SK-N-SH (cell line): ENCODE measurements around the gene FGFBP1. TPM values are rescaled to one million over a fixed set of nuclear protein-coding genes. Genes with fewer than 3 reads are reported as not detected.

Experiments used
- CTCF ChIA-PET: fragments of 300-600, 350-600 bp; formaldehyde crosslinking; extraction: SDS; loops from one replicate; lab custom pipeline; 2021; lab: Yijun Ruan, JAX
- POLR2A ChIA-PET: fragments of 350-600 bp; sonication (Branson Sonifier 250); formaldehyde crosslinking; extraction: SDS; loops from one replicate; lab custom pipeline; 2020; ENCODE audit warnings: antibody characterized with exemption, inconsistent platforms; lab: Yijun Ruan, JAX
- DNase-seq: peaks from one replicate; pipeline ENCODE4 v3.0.0; 2012
- H2AFZ ChIP-seq: fragments of 200-600 bp; sonication (generic); 2 replicates; pipeline ENCODE4 v1.8.1; 2016; ENCODE audit warnings: antibody characterized with exemption, mild to moderate bottlenecking, low read depth
- H3F3A ChIP-seq: fragments of 200-600 bp; sonication (generic); replicated peaks from 2 replicates; pipeline ENCODE3; 2016; ENCODE audit warnings: antibody characterized with exemption, mild to moderate bottlenecking; ENCODE audit not compliant: insufficient read depth
- H3K27ac ChIP-seq, 2 experiments: fragments of 200-500 bp in 1 of 2; fragments of 200-600 bp in 1 of 2; sonication (Bioruptor generic) in 1 of 2; sonication (generic), shearing (Covaris generic) in 1 of 2; 2 replicates each; pipeline versions ENCODE4 v1.5.1 to v1.6.1; 2014 to 2016; ENCODE audit warnings: low read depth in 2 of 2, inconsistent platforms in 1 of 2, low read length in 1 of 2, mild to moderate bottlenecking in 1 of 2, mixed read lengths in 1 of 2
- H3K27me3 ChIP-seq: fragments of 200-600 bp; sonication (generic), shearing (Covaris generic); 2 replicates; pipeline ENCODE4 v1.6.1; 2016; ENCODE audit warnings: mixed run types; ENCODE audit not compliant: insufficient read depth
- H3K36me3 ChIP-seq, 2 experiments: fragments of 200-500 bp in 1 of 2; fragments of 200-600 bp in 1 of 2; sonication (Bioruptor generic) in 1 of 2; sonication (generic) in 1 of 2; replicated peaks in 1 of 2; 2 replicates each; pipeline versions ENCODE3 to v1.5.1; 2014 to 2016; ENCODE audit warnings: low read length in 1 of 2, mild to moderate bottlenecking in 1 of 2; ENCODE audit not compliant: insufficient read depth in 2 of 2, control insufficient read depth in 1 of 2
- H3K4me1 ChIP-seq, 2 experiments: fragments of 200-500 bp in 1 of 2; fragments of 200-600 bp in 1 of 2; sonication (Bioruptor generic) in 1 of 2; sonication (generic), shearing (Covaris generic) in 1 of 2; 2 replicates each; pipeline versions ENCODE4 v1.5.1 to v1.6.1; 2014 to 2016; ENCODE audit warnings: low read depth in 1 of 2, low read length in 1 of 2, mixed run types in 1 of 2; ENCODE audit not compliant: insufficient read depth in 2 of 2, control insufficient read depth in 1 of 2
- H3K4me2 ChIP-seq: fragments of 200-600 bp; sonication (generic), shearing (Covaris generic); 2 replicates; pipeline ENCODE4 v1.6.1; 2017; ENCODE audit warnings: mixed run types
- H3K4me3 ChIP-seq, 2 experiments: fragments of 200-500 bp in 1 of 2; fragments of 200-600 bp in 1 of 2; sonication (Bioruptor generic) in 1 of 2; sonication (generic), shearing (Covaris generic) in 1 of 2; 2 replicates each; pipeline versions ENCODE4 v1.5.1 to v1.8.1; 2014 to 2016; ENCODE audit warnings: low read depth in 2 of 2, inconsistent platforms in 1 of 2, low read length in 1 of 2, mild to moderate bottlenecking in 1 of 2, mixed read lengths in 1 of 2, moderate library complexity in 1 of 2
- H3K79me2 ChIP-seq: fragments of 200-600 bp; sonication (generic); 2 replicates; pipeline ENCODE4 v1.8.1; 2017; ENCODE audit warnings: mild to moderate bottlenecking; ENCODE audit not compliant: insufficient read depth
- H3K9ac ChIP-seq: fragments of 200-600 bp; sonication (generic); 2 replicates; pipeline ENCODE4 v1.6.1; 2017; ENCODE audit warnings: mixed run types
- H3K9me2 ChIP-seq: fragments of 200-600 bp; sonication (generic); 2 replicates; pipeline ENCODE4 v1.6.1; 2017; ENCODE audit warnings: mixed run types
- H3K9me3 ChIP-seq: fragments of 200-600 bp; sonication (generic); 2 replicates; pipeline ENCODE4 v1.6.1; 2017; ENCODE audit warnings: mixed run types, mild to moderate bottlenecking, moderate library complexity
- H4K20me1 ChIP-seq: fragments of 200-600 bp; sonication (generic); 2 replicates; pipeline ENCODE4 v1.6.1; 2017; ENCODE audit warnings: mild to moderate bottlenecking, mixed run types; ENCODE audit not compliant: insufficient read depth
- CHD2 ChIP-seq: fragments of 150-350 bp; IDR thresholded peaks from 2 replicates; pipeline ENCODE4 v1.6.1; 2018; ENCODE audit warnings: low read length; ENCODE audit not compliant: partially characterized antibody
- ELF1 ChIP-seq: IDR thresholded peaks from 2 replicates; pipeline ENCODE4 v1.4.0; 2012
- EP300 ChIP-seq, 2 experiments: IDR thresholded peaks; 2 replicates each; pipeline versions ENCODE4 v1.4.0 to v1.6.1; 2012; ENCODE audit warnings: borderline replicate concordance in 1 of 2, low read depth in 1 of 2, low read length in 1 of 2
- EZH2phosphoT487 ChIP-seq: fragments of 200-600 bp; sonication (generic); IDR thresholded peaks from 2 replicates; pipeline ENCODE4 v1.6.1; 2017; ENCODE audit warnings: low read depth, mixed run types, mild to moderate bottlenecking, antibody characterized with exemption, moderate library complexity, borderline replicate concordance
- FOSL2 ChIP-seq: IDR thresholded peaks from 2 replicates; pipeline ENCODE4 v1.4.0; 2012; ENCODE audit warnings: low read depth, mild to moderate bottlenecking, moderate library complexity, borderline replicate concordance
- FOXJ3 ChIP-seq: sonication (generic); formaldehyde crosslinking; IDR thresholded peaks from 2 replicates; pipeline ENCODE4 v1.5.1; 2020; ENCODE audit warnings: mild to moderate bottlenecking, missing genetic modification reagents
- JUND ChIP-seq: IDR thresholded peaks from 2 replicates; pipeline ENCODE4 v1.4.0; 2012
- NFIC ChIP-seq: IDR thresholded peaks from 2 replicates; pipeline ENCODE4 v1.4.0; 2012; ENCODE audit warnings: borderline replicate concordance
- POLR2AphosphoS5 ChIP-seq: IDR thresholded peaks from 2 replicates; pipeline ENCODE4 v1.6.1; 2012; ENCODE audit warnings: low read depth, low read length
- RFX5 ChIP-seq: IDR thresholded peaks from 2 replicates; pipeline ENCODE4 v1.6.1; 2012; ENCODE audit warnings: mild to moderate bottlenecking, improper control_type of control experiment, low read length
- RXRA ChIP-seq: IDR thresholded peaks from 2 replicates; pipeline ENCODE4 v1.4.0; 2012; ENCODE audit warnings: low read depth, mild to moderate bottlenecking, borderline replicate concordance
- SMC3 ChIP-seq: IDR thresholded peaks from 2 replicates; pipeline ENCODE4 v1.6.1; 2012; ENCODE audit warnings: low read depth, low read length, improper control_type of control experiment
- TAF1 ChIP-seq: IDR thresholded peaks from 2 replicates; pipeline ENCODE4 v1.6.1; 2012; ENCODE audit warnings: low read depth, mild to moderate bottlenecking, low read length, moderate library complexity, borderline replicate concordance
- TEAD4 ChIP-seq: IDR thresholded peaks from 2 replicates; pipeline ENCODE4 v1.4.0; 2012; ENCODE audit warnings: mild to moderate bottlenecking, borderline replicate concordance; ENCODE audit not compliant: insufficient read depth
- WGBS: methylation state at CpG from one replicate; pipeline ENCODE4 v1.1.6; 2017; ENCODE audit warnings: low lambda C conversion rate; 5-methylcytosine and 5-hydroxymethylcytosine counted together
- polyA plus RNA-seq, 3 experiments: library from polyadenylated mRNA; depleted of rRNA; stranded (reverse); fragments of >200 nt; gene quantifications; 2 replicates each; pipeline ENCODE4 v1.2.3, GENCODE V29; 2012
- TF ChIP-seq, protein P1 (sequence below): fragments of 150-350 bp; IDR thresholded peaks from 2 replicates; pipeline ENCODE4 v1.6.1; 2017; ENCODE audit warnings: antibody characterized with exemption, low read length, low read depth, borderline replicate concordance
- TF ChIP-seq, protein P2 (sequence below): IDR thresholded peaks from 2 replicates; pipeline ENCODE4 v1.6.1; 2012; ENCODE audit warnings: mild to moderate bottlenecking, low read depth, low read length, moderate library complexity
- TF ChIP-seq, protein P3 (sequence below): IDR thresholded peaks from 2 replicates; pipeline ENCODE4 v1.4.0; 2012; ENCODE audit warnings: low read depth, borderline replicate concordance
- TF ChIP-seq, protein P4 (sequence below): IDR thresholded peaks from 2 replicates; pipeline ENCODE4 v1.4.0; 2012; ENCODE audit warnings: low read depth, borderline replicate concordance
- TF ChIP-seq, protein P5 (sequence below): IDR thresholded peaks from 2 replicates; pipeline ENCODE4 v1.4.0; 2012; ENCODE audit warnings: low read depth
- TF ChIP-seq, protein P6 (sequence below): fragments of 200-600 bp; sonication (generic); IDR thresholded peaks from 2 replicates; pipeline ENCODE4 v1.6.1; 2017; ENCODE audit warnings: antibody characterized with exemption, mild to moderate bottlenecking, moderate library complexity

FGFBP1 gene
- polyA plus RNA-seq, 1 of the 3 experiments (the other 2 are of a cell fraction): 0.13 TPM

DNA sequence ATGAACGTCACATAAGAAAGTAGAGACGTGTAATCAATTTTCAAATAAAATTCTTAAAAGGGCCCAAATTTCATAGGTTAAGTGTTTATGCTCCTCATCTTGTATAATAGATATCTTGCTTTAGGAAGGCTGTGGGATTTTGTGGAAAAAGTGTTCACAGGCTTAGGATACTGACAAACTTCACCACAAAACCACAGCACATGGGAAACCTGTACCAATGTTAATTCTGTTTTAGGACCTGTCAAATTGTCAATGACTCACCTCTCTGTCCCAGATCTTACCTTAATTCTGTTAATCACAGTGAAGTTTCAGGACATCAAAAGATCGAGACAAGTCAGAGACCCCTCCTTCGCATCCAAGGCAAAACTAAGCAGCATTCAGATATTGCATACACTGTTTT lies 24.2 kb downstream of the FGFBP1 start:
- TF ChIP-seq JUND (no peak), RXRA (no peak), EP300 (IDR thresholded peaks at IDR 0.05; ENCODE audit: borderline replicate concordance in 1 of 2, low read depth in 1 of 2, low read length in 1 of 2) (no peak), EZH2phosphoT487 (no peak), TAF1 (no peak), CHD2 (no peak), POLR2AphosphoS5 (no peak), SMC3 (no peak), FOXJ3 (CRISPR knock-in tag) (no peak), FOSL2 (no peak), NFIC (no peak), TEAD4 (no peak), RFX5 (no peak), ELF1 (no peak)
- TF ChIP-seq, protein P1, sequence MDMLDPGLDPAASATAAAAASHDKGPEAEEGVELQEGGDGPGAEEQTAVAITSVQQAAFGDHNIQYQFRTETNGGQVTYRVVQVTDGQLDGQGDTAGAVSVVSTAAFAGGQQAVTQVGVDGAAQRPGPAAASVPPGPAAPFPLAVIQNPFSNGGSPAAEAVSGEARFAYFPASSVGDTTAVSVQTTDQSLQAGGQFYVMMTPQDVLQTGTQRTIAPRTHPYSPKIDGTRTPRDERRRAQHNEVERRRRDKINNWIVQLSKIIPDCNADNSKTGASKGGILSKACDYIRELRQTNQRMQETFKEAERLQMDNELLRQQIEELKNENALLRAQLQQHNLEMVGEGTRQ: no peak
- TF ChIP-seq, protein P2, sequence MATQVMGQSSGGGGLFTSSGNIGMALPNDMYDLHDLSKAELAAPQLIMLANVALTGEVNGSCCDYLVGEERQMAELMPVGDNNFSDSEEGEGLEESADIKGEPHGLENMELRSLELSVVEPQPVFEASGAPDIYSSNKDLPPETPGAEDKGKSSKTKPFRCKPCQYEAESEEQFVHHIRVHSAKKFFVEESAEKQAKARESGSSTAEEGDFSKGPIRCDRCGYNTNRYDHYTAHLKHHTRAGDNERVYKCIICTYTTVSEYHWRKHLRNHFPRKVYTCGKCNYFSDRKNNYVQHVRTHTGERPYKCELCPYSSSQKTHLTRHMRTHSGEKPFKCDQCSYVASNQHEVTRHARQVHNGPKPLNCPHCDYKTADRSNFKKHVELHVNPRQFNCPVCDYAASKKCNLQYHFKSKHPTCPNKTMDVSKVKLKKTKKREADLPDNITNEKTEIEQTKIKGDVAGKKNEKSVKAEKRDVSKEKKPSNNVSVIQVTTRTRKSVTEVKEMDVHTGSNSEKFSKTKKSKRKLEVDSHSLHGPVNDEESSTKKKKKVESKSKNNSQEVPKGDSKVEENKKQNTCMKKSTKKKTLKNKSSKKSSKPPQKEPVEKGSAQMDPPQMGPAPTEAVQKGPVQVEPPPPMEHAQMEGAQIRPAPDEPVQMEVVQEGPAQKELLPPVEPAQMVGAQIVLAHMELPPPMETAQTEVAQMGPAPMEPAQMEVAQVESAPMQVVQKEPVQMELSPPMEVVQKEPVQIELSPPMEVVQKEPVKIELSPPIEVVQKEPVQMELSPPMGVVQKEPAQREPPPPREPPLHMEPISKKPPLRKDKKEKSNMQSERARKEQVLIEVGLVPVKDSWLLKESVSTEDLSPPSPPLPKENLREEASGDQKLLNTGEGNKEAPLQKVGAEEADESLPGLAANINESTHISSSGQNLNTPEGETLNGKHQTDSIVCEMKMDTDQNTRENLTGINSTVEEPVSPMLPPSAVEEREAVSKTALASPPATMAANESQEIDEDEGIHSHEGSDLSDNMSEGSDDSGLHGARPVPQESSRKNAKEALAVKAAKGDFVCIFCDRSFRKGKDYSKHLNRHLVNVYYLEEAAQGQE: no peak
- TF ChIP-seq, protein P3, sequence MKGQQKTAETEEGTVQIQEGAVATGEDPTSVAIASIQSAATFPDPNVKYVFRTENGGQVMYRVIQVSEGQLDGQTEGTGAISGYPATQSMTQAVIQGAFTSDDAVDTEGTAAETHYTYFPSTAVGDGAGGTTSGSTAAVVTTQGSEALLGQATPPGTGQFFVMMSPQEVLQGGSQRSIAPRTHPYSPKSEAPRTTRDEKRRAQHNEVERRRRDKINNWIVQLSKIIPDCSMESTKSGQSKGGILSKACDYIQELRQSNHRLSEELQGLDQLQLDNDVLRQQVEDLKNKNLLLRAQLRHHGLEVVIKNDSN: no peak
- TF ChIP-seq, protein P4, sequence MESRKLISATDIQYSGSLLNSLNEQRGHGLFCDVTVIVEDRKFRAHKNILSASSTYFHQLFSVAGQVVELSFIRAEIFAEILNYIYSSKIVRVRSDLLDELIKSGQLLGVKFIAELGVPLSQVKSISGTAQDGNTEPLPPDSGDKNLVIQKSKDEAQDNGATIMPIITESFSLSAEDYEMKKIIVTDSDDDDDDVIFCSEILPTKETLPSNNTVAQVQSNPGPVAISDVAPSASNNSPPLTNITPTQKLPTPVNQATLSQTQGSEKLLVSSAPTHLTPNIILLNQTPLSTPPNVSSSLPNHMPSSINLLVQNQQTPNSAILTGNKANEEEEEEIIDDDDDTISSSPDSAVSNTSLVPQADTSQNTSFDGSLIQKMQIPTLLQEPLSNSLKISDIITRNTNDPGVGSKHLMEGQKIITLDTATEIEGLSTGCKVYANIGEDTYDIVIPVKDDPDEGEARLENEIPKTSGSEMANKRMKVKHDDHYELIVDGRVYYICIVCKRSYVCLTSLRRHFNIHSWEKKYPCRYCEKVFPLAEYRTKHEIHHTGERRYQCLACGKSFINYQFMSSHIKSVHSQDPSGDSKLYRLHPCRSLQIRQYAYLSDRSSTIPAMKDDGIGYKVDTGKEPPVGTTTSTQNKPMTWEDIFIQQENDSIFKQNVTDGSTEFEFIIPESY: no peak
- TF ChIP-seq, protein P5, sequence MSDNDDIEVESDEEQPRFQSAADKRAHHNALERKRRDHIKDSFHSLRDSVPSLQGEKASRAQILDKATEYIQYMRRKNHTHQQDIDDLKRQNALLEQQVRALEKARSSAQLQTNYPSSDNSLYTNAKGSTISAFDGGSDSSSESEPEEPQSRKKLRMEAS: no peak
- TF ChIP-seq, protein P6, sequence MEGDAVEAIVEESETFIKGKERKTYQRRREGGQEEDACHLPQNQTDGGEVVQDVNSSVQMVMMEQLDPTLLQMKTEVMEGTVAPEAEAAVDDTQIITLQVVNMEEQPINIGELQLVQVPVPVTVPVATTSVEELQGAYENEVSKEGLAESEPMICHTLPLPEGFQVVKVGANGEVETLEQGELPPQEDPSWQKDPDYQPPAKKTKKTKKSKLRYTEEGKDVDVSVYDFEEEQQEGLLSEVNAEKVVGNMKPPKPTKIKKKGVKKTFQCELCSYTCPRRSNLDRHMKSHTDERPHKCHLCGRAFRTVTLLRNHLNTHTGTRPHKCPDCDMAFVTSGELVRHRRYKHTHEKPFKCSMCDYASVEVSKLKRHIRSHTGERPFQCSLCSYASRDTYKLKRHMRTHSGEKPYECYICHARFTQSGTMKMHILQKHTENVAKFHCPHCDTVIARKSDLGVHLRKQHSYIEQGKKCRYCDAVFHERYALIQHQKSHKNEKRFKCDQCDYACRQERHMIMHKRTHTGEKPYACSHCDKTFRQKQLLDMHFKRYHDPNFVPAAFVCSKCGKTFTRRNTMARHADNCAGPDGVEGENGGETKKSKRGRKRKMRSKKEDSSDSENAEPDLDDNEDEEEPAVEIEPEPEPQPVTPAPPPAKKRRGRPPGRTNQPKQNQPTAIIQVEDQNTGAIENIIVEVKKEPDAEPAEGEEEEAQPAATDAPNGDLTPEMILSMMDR: no peak
- TF ChIP-seq, all 33 proteins: peak for 0
- Histone ChIP-seq H3K4me1 (peaks cover 0 to 9% of the 10 kb centered on the region in 2 experiments; a peak in 2 of 4 replicates), H3K9ac (no peak overlapping the region; the same call in 1 of the 2 replicates), H3K27me3 (no peaks in the 10 kb centered on the region), H3K4me3 (no peak overlapping the region), H3K36me3 (no peaks in the 10 kb centered on the region), H3K9me3 (no peaks in the 10 kb centered on the region), H3F3A (peaks cover 3% of the 10 kb centered on the region), H3K79me2 (no peaks in the 10 kb centered on the region), H3K9me2 (no peaks in the 10 kb centered on the region), H3K27ac (peak overlapping the region in 1 of 2 experiments; percentile 56; a peak in 2 of 4 replicates), H2AFZ (no peak overlapping the region), H4K20me1 (no peaks in the 10 kb centered on the region), H3K4me2 (no peak overlapping the region)
- POLR2A ChIA-PET: no interaction called here
- CTCF ChIA-PET: interaction anchor here (1.3 to 1.9 kb wide), 2 partner anchors 32 to 109 kb away, joined by 3 to 8 read pairs; no protein-coding TSS in a partner anchor
- WGBS: 96% methylated on average over 4 of the region's 4 CpGs
- no peak for DNase-seq
